Lower leg skin (tissue), 4 donors: Measurements from ENCODE around the gene TBC1D9. TPM values are rescaled to one million over a fixed set of nuclear protein-coding genes. Genes with fewer than 3 reads are reported as not detected.

ENCODE experiments used
- DNase-seq, 2 donors: peaks; one replicate each; pipeline ENCODE4 v3.0.0-alpha.2; 2019; ENCODE audit warnings: low spot score in 2 of 2
- H3K4me3 ChIP-seq: fragments of 200-600 bp; sonication (generic); 2 replicates; pipeline ENCODE4 v1.5.1; 2017; ENCODE audit warnings: mild to moderate bottlenecking, low read depth; ENCODE audit not compliant: poor library complexity, severe bottlenecking
- POLR2A ChIP-seq, 2 donors: fragments of 450-650 bp; IDR thresholded peaks; one replicate each; pipeline ENCODE4 v1.6.1; 2016 to 2017; ENCODE audit warnings: antibody characterized with exemption in 2 of 2, mild to moderate bottlenecking in 1 of 2, moderate library complexity in 1 of 2
- WGBS, 2 donors: methylation state at CpG; one replicate each; pipeline ENCODE4 v1.1.5; 2018; 5-methylcytosine and 5-hydroxymethylcytosine counted together
- intact Hi-C: fragments of 100-400 bp; cut with DNase I; formaldehyde crosslinking; loops from one replicate; pipeline ENCODE4 v1.15.0; 2023; ENCODE audit warnings: low total_unique reads
- total RNA-seq, 4 donors: library from RNA; depleted of rRNA; stranded (reverse); fragments of >200 nt; gene quantifications; one replicate each; pipeline ENCODE4 v1.1.0, GENCODE V29; 2016
- TF ChIP-seq, protein P1 (sequence below), 3 donors: fragments of 450-650 bp; IDR thresholded peaks; one replicate each; pipeline ENCODE4 v1.5.1; 2016; ENCODE audit warnings: antibody characterized with exemption in 3 of 3, mild to moderate bottlenecking in 3 of 3, moderate library complexity in 2 of 3

Gene TBC1D9
- total RNA-seq, 4 donors from 2014 or later: 5.7 to 13.0 (median 7.3) TPM

DNA sequence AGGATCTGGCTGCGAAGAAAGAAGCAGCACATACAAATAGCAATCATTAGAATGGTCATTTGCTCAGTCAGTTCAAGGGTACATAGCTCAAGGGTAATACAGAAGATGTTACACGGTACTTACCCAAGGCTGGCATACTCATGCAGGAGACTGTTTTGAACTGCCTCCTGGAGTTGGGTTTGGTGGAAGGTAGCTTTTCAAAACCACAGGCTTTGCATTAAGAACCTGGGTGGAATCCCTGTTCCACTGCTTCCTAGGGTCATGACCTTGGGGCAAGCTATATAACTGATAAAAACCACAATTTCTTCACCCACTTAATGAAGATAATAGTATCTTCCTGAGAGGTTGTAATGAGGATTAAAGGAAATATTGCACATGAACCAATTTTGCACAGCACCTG, 36.5 kb downstream of the TBC1D9 start:
- intact Hi-C loops: no loop called here
- DNase-seq: no peak
- TF ChIP-seq, protein P1, sequence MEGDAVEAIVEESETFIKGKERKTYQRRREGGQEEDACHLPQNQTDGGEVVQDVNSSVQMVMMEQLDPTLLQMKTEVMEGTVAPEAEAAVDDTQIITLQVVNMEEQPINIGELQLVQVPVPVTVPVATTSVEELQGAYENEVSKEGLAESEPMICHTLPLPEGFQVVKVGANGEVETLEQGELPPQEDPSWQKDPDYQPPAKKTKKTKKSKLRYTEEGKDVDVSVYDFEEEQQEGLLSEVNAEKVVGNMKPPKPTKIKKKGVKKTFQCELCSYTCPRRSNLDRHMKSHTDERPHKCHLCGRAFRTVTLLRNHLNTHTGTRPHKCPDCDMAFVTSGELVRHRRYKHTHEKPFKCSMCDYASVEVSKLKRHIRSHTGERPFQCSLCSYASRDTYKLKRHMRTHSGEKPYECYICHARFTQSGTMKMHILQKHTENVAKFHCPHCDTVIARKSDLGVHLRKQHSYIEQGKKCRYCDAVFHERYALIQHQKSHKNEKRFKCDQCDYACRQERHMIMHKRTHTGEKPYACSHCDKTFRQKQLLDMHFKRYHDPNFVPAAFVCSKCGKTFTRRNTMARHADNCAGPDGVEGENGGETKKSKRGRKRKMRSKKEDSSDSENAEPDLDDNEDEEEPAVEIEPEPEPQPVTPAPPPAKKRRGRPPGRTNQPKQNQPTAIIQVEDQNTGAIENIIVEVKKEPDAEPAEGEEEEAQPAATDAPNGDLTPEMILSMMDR (IDR thresholded peaks at IDR 0.05): no peak
- no peak for TF ChIP-seq POLR2A (IDR thresholded peaks at IDR 0.05)
- no peak overlapping the region for H3K4me3 ChIP-seq
- WGBS, 2 donors: 89 to 96% methylated on average over 2 of the region's 2 CpGs

DNA sequence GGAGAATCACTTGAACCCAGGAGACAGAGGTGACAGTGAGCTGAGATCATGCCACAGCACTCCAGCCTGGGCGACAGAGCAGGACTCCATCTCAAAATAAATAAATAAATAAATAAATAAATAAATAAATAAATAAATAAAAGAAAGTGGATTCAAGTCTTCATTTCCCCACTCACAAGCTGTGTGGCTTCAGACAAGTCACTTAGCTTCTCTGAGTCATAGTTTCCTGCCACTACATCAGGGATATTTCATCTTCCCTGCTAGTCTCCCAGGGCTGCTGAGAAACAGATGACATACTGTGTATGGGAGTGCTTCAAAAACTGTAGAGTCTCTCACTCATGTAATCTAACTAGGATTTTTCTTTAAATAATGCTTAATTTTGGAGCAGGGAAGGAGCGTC, 37.2 kb downstream of the TBC1D9 start:
- intact Hi-C loops: no loop called here
- no peak for DNase-seq
- TF ChIP-seq, protein P1 (IDR thresholded peaks at IDR 0.05): no peak
- no peak overlapping the region for H3K4me3 ChIP-seq
- WGBS, 2 donors: 91 to 92% methylated on average over 2 of the region's 2 CpGs

DNA sequence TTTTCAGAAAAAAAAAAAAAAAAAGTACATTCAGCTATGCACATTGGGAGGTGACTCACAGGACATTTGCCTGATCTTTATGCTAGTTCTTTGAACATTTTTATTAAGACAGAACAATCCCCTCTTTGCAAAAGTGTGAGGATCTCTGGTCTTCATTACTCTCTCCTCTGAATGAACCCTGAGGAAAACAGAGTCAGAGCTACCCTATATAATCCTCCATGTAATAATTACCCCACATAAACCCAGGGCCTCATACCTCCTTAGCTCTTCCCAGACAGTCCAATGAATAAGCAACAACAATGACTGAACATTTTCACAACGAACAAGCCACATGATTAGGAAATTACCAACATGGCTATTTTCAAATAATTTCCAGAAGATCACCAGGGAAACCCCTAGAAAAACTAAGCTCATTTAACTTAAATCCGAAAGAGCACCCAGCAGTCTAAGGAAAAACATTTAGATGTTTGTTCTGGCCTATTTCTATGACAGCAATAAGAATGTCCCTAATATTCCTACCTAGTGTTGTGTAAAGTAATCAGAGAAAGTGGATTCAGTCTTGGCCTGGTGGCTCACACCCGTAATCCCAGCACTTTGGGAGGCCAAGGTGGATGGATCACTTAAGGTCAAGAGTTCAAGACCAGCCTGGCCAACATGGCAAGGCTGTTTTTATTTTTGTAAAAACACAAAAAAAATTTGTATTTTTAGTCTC, 37.8 kb downstream of the TBC1D9 start:
- WGBS, 2 donors: 63 to 65% methylated on average over 3 of the region's 3 CpGs

DNA sequence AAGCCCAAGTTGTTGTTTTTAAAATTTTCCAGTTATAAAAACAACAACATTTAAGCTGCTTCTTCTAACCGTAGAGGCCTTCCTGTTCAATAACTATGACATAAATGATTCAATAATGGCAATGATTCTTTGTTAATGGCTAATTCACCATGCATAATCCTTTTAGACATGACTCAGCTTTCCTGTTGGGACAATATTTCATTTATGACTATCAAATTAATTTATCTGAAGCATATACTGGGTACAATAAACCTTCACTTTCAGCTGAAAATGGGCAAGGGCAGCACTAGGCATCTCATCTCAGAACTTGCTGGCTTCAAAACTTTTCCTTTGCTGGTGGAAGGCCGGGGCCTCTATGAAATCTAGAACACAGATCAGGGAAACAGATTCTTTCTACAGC, 38.9 kb downstream of the TBC1D9 start:
- H3K4me3 ChIP-seq: no peak overlapping the region
- no peak for TF ChIP-seq POLR2A (IDR thresholded peaks at IDR 0.05)
- TF ChIP-seq, protein P1 (IDR thresholded peaks at IDR 0.05): no peak
- 73 to 75% methylated on average over 2 of the region's 2 CpGs for WGBS, 2 donors
- intact Hi-C loops: no loop called here
- no peak for DNase-seq

More for the DNA sequence above, 37.8 kb downstream of the TBC1D9 start:
- TF ChIP-seq POLR2A (IDR thresholded peaks at IDR 0.05): no peak
- TF ChIP-seq, protein P1 (IDR thresholded peaks at IDR 0.05): no peak
- intact Hi-C loops: no loop called here
- no peak overlapping the region for H3K4me3 ChIP-seq
- no peak for DNase-seq

DNA sequence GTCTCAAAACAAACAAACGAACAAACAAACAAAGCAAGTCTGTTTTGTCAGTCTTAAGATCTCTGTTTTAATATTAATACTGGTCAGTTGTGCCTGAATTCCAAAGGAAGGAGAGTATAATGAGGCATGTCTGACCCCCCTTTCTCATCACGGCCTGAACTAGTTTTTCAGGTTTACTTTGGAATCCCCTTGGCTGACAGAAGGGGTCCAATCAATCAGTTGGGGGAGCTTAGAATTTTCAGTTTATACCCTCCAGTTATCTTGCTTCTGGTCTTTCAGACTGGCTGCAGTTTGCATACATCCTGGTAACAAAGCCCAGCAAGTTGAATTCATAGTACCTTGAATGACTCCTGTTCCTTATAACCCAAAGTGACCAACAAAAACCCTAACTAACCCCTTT, 41.1 kb downstream of the TBC1D9 start:
- intact Hi-C loops: no loop called here
- no peak overlapping the region for H3K4me3 ChIP-seq
- DNase-seq: no peak
- WGBS, 2 donors: 74 to 76% methylated on average over 2 of the region's 2 CpGs
- TF ChIP-seq, protein P1 (IDR thresholded peaks at IDR 0.05): no peak
- TF ChIP-seq POLR2A (IDR thresholded peaks at IDR 0.05): no peak

DNA sequence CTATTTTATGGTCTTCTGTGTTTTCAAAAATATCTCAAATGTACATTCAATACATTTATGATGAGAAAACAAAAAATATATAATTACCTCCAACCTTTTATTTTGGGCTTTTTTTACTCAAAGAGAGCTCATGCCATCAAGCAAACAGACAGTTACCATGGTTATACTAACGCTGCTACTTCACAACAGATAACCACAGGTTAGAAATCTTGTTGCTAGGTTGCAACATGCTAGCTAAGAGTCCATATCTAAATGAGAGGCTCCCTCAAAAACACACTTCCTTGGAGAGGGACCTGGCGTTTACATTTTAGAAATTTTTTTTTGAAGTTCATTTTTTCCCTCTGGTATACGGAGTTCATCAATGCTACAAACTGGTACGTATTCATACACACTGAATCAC, 44.3 kb downstream of the TBC1D9 start:
- intact Hi-C loops: no loop called here
- TF ChIP-seq POLR2A (IDR thresholded peaks at IDR 0.05): no peak
- TF ChIP-seq, protein P1 (IDR thresholded peaks at IDR 0.05): no peak
- DNase-seq: no peak
- WGBS, 2 donors: 77 to 81% methylated on average over 4 of the region's 4 CpGs
- no peak overlapping the region for H3K4me3 ChIP-seq
